ENCODE measurements around the gene DNAAF5. TPM values are rescaled to one million over a fixed set of nuclear protein-coding genes. Genes with fewer than 3 reads are reported as not detected.

The DNAAF5 gene
- total RNA-seq, 4 donors from 2014 or later = 19.0 to 25.3 (median 24.1) TPM

- intact Hi-C loops (cut with DNase I; ENCODE audit: low total_unique reads) = no loop called here
- 54 to 67% methylated on average over 18 of the region's 18 CpGs for WGBS, 2 donors
- TF ChIP-seq POLR2A (IDR thresholded peaks at IDR 0.05) (no peak), CTCF (IDR thresholded peaks at IDR 0.05) (no peak)
- no peak overlapping the region for H3K4me3 ChIP-seq (ENCODE audit: low read depth, poor library complexity, severe bottlenecking)
- DNase-seq (ENCODE audit: low spot score in 2 of 2) = peak in 1 of 2 donors; percentile 89
These were observed 78.8 kb downstream of the DNAAF5 start for GRCh38 chr7:805261-805660.

- DNase-seq (ENCODE audit: low spot score in 2 of 2) = peak in 1 of 2 donors; percentile 90
- TF ChIP-seq CTCF (IDR thresholded peaks at IDR 0.05) (no peak), POLR2A (IDR thresholded peaks at IDR 0.05) (no peak)
- H3K4me3 ChIP-seq (ENCODE audit: low read depth, poor library complexity, severe bottlenecking) = peak overlapping the region; percentile 20
- intact Hi-C loops (cut with DNase I; ENCODE audit: low total_unique reads) = no loop called here
- WGBS, 2 donors = 16 to 23% methylated on average over 45 to 55 of the region's 56 CpGs
These were observed 89.1 kb downstream of the DNAAF5 start for GRCh38 chr7:815284-816216.

- TF ChIP-seq CTCF (IDR thresholded peaks at IDR 0.05) (no peak), POLR2A (IDR thresholded peaks at IDR 0.05) (no peak)
- DNase-seq (ENCODE audit: low spot score in 2 of 2) = peak; percentile 97 to 100
- intact Hi-C loops (cut with DNase I; ENCODE audit: low total_unique reads) = no loop called here
- peak overlapping the region; percentile 20 for H3K4me3 ChIP-seq (ENCODE audit: low read depth, poor library complexity, severe bottlenecking)
- WGBS, 2 donors = 0% methylated on average over 2 of the region's 51 CpGs
These were observed 89.8 kb downstream of the DNAAF5 start for GRCh38 chr7:816300-816750.

- H3K4me3 ChIP-seq (ENCODE audit: low read depth, poor library complexity, severe bottlenecking) = peak overlapping the region; percentile 92
- no peak for TF ChIP-seq POLR2A (IDR thresholded peaks at IDR 0.05)
- no peak for TF ChIP-seq CTCF (IDR thresholded peaks at IDR 0.05)
- 0% methylated on average over 41 to 44 of the region's 88 CpGs for WGBS, 2 donors
- DNase-seq (ENCODE audit: low spot score in 2 of 2) = no peak
- intact Hi-C loops (cut with DNase I; ENCODE audit: low total_unique reads) = no loop called here
These were observed 90.5 kb downstream of the DNAAF5 start for GRCh38 chr7:816751-817671.

GRCh38 chr7:818031-818699 lies 91.7 kb downstream of the DNAAF5 start:
- TF ChIP-seq POLR2A (IDR thresholded peaks at IDR 0.05) = no peak
- TF ChIP-seq CTCF (IDR thresholded peaks at IDR 0.05) = no peak
- H3K4me3 ChIP-seq (ENCODE audit: low read depth, poor library complexity, severe bottlenecking) = no peak overlapping the region
- WGBS, 2 donors = 59 to 73% methylated on average over 8 of the region's 8 CpGs
- DNase-seq (ENCODE audit: low spot score in 2 of 2) = no peak
- intact Hi-C loops (cut with DNase I; ENCODE audit: low total_unique reads) = no loop called here

Measured in lower leg skin (tissue), 4 donors.